Right forelimb (tissue), 1 donor: Measurements from ENCODE around the gene RRBP1.
"Not testable (repeated sequence)": the region's sequence is repeated elsewhere in the genome, so short reads cannot be mapped to it uniquely, and the experiment has no call there.

Experiments
- DNase-seq: peaks from one replicate; pipeline ENCODE4 v3.0.0-alpha.2; 2018

Gene RRBP1

DNA sequence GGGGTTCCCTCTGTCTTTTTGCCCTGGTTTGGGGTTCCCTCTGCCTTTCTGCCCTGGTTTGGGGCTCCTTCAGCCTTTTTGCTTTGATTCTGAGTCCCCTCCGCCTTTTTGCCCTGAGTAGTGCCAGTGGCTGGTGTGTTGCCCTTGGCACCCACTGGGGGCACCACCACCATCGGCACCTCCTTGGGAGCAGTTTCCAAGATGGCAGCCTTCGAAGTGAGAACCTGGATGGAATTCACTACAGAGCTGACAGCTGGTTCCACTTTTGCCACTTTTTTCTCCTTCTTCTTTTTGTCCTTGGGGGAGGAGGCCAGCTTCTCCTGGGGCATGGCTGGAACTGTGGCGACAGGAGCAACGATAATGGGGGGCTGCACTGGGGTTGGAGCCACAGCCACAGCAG, 22.2 kb downstream of the RRBP1 start:
- DNase-seq: no peak

DNA sequence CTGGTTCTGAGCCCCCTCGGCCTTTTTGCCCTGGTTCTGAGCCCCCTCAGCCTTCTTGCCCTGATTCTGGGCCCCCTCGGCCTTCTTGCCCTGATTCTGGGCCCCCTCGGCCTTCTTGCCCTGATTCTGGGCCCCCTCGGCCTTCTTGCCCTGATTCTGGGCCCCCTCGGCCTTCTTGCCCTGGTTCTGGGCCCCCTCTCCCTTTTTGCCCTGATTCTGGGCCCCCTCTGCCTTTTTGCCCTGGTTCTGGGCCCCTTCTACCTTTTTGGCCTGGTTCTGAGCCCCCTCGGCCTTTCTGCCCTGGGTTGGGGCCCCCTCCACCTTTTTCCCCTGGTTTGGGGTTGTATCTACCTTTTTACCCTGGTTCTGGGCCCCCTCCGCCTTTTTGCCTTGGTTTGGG, 22.7 kb downstream of the RRBP1 start:
- not testable (repeated sequence) for DNase-seq

DNA sequence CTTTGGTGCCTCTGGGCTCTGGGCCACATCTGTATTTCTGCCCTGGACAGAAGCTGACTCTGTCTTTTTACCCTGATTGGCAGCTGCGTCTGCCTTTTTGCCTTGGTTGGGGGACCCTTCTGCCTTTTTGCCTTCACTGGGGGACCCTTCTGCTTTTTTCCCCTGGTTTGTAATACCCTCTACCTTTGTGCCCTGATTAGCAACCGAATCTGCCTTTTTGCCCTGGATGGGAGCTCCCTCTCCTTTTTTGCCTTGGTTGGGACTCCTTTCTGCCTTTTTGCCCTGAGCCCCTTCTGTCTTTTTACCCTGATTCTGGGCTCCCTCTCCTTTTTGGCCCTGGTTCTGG, 23.4 kb downstream of the RRBP1 start:
- no peak for DNase-seq

DNA sequence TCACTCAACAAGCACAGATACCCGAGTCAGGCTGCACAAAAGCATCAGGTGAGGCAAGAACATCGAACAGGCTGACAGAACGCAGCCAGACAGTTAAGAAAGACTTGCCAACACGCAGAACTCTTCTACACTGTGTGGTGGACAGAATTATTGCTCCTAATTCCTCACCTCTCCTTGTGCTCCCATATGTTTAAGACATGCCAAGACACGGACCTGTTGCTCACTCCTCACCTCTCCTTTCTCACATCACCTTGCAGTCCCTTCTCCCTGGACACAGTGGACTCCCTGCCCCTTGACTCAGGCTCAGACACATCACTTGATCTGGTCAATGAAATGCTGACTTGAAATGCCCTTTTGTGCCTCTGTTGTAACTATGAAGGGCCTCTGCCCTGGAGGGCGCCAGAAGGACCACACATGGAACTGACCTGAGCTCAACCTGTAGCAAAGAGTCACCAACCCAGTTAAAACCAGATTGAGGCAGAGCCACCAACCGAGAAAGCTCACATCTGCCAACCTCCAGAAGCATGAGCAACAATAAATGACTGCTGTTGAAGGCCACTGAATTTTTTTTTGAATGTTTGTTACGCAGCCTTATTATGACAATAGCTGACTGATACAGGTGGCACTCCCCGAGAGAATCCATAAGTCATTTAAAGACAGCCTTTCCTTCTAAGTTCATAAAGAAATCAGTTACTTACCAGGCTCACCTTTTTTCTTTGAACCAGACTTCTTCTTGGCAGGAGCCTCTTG, 24.0 kb downstream of the RRBP1 start:
- no peak for DNase-seq

DNA sequence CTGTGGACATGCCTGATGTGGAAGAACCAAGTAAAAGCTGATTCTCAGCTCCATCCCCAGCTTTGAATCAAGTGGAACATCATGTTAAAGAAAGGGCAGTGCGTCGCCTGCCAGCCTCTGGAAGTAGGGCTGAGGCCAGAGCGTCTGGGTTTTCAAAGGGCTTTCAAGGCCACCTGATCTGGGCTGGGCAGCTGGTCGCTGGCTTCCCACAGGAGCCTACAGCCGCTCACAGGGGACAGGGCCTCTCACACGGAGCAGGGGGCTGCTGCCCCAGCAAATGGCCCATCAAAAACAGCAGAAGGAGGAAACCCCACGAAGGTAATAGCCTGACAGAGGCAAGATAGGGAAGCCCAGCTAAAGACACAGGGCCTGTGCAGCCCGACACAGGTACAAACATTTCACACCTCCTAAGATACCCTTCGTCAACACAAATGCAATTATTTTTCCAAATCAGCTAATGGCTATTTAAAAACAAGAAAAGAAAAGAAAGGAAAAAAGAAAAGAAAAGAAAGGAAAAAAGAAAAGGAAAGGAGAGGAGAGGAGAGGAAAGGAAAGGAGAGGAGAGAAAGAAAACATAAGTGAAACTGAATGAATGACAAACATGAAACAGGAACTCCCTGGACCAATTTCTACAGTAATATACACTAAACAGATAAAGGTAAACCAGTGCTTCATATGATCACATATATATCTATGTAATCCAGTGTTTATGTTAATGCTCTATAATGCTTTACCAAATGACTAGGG, 24.8 kb downstream of the RRBP1 start:
- DNase-seq: no peak

DNA sequence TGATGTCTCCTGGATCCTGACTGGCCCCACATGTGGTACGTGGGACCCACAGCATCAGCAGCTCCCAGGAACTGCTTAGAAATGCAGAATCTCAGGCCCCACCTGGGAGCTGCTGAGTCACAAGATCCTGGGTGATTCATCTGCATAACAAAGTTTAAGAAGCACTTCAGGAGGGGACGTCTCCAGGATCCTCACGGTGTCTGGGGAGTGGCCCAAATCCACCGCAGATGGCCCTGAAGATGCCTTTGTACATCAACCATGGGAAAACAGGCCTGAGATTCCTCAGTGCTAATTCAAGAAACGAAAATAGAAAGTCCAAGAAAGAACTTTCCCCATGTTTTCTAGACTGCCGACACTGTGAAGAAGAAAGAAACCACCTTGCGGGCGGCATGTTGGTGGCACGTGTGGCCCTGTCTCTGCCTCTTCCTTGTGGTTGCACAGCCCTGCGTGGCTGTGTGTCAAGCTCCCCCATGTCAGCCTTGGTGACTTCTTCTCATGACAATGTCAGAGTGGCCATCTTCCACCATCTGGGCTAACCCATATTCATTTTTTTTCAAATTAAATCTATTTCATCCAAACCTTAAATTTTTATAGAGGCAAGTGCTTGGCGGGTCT, 26.1 kb downstream of the RRBP1 start:
- DNase-seq: no peak

DNA sequence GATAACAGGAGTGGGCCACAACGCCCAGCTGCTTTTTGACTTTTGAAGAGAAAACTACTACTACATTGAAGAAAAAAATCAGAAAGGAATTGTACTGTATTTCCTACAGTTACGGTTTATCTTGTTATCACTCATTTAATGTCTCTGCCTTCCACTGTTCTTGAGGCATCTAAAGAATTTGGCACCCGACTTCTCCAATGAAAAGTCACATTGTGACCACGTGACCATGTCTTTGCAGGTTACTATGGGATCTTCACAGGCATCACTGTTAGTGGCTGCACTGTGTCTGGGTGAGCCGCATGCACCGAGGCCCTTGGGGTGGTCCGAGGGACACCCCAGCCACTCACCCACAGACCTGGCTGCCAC, 26.8 kb downstream of the RRBP1 start:
- no peak for DNase-seq

DNA sequence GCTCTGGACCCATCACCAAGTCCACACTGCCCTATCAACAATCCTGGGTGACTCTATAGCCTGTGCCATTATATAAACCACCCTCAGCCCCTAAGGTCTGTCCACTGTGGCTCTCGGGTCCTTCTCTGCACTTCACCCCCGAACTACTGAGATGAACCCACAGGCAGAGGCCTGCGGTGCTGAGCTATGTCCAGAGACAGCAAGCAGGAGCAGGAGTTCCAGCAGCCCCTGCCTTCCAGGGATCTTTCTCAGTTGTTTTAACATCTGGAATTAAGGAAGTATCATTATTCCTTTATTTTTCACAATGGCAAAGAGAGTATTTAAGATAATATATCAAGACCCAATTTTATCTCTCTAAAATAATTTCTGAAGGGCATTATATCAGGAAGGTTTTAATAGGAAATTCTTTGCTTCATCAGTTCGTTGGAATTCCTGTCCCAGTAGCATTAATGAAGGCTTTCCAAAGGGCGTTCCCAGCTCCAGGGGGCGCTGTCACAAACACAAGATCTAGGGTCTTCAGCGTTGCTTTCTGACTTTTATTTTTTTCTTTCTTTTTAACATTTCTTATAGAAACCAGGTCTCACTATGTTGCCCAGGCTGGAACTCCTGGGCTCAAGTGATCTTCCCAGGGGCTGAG, 27.3 kb downstream of the RRBP1 start:
- no peak for DNase-seq

DNA sequence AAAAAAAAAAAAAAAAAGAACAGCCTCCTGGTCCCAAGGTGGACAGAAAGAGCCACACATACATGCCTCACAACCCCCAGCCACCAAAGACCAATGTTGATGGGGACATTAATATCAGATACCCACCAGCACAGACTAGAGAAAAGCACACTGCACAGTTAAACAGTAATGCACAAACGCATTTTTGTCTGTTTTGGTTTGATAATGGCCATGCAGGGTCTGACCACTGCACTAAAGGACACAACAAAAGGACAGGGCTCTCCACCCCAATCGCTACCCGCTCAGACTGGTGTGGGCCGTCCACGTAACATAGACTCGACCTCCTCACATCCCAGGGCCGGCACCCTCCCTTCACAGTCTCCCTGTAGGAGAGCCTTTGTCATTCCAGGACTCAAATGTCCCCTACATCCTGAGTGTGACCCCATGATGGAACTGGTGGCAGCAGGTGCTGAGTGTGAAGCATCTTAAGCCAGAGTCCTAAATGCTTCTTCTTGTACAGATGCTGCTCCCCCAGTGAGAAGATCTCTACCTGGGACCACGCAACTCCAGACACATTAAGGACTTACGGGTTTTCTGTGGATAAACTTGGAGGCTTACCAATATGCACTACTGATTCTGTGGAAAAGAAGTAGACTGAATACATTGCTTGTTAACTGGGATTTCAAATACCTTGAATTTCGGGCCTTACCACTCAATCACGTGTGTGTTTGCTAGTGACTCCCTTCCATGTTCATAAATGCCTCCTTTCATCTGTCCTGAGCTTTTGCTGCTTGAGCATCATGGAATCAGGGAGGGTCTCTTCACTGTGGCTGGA, 28.0 kb downstream of the RRBP1 start:
- no peak for DNase-seq

DNA sequence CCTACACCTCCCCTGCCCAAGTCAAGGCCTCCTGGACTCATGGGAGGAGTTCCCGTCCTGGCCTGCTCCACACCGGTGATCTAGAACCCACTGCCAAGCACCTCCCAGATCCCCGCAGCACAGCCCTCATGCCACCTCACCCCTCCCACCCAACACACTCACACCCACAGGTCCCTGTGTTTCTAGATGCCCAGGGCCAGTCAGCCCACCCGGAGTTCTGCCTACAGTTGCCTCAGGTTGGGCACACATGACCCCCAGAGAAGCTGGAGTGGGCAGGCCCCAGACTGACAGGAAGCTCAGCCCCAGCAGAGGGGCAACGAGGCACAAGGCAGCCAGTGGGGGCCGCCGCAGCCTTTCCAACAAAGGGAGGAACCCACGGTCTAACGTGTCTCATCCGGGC, 29.6 kb downstream of the RRBP1 start:
- DNase-seq: no peak

DNA sequence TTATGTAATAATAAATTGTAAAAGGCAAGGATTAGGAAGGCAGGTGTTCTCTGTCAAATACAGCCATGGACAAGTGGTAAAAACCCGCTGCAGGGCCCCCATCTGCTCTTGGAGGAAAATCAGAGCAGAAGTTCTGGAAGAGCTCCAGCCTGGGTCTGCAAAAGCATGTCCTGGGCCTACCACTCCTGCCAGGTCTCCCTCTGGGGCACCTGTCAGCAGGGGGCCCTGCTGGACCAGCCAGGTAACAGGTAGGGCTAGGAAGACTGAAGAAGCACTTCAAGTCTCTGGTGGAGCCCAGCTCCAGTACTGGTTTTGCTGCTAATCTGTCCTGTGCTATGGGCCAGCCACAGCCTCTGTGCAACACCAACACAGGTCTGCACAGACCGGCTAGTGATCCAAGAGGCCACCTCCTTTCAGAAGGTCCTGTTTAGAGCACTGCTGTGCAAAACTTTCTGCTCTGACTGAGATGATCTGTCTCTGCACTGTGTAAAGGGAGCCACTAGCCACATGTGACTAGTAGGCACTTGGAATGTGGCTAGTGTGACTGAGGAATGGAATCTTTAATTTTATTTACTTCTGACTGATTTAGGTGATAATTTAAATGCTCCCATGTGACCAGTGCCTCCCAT, 30.2 kb downstream of the RRBP1 start:
- no peak for DNase-seq

DNA sequence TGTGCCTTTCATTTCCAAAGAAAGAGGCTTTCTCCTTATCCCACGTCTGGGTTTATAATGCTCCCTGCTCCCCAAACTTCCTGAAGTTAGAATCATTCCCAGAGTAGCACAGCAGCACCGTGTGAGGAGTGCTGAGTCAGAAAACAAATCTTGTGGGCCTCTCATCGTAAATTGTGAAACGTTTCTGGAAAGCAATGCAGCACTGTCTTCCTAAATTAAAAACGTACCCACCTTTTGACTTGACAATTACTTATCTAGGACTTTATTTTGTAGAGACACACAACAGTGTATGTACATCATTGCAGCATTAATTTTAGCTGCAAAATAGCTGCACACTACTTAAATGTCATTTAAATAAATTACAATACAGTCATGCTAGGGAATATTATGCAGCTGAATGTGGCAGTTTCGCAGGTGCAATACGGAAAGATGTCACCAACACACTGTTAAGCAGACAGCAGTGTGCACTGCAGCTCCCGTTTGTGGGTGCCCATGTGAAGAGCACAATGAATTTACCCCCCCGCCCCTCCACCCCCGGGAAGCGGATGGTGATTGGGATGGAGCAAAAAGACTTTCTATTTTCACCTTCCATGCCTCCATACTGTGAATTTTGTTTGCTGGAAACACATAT, 30.8 kb downstream of the RRBP1 start:
- no peak for DNase-seq

DNA sequence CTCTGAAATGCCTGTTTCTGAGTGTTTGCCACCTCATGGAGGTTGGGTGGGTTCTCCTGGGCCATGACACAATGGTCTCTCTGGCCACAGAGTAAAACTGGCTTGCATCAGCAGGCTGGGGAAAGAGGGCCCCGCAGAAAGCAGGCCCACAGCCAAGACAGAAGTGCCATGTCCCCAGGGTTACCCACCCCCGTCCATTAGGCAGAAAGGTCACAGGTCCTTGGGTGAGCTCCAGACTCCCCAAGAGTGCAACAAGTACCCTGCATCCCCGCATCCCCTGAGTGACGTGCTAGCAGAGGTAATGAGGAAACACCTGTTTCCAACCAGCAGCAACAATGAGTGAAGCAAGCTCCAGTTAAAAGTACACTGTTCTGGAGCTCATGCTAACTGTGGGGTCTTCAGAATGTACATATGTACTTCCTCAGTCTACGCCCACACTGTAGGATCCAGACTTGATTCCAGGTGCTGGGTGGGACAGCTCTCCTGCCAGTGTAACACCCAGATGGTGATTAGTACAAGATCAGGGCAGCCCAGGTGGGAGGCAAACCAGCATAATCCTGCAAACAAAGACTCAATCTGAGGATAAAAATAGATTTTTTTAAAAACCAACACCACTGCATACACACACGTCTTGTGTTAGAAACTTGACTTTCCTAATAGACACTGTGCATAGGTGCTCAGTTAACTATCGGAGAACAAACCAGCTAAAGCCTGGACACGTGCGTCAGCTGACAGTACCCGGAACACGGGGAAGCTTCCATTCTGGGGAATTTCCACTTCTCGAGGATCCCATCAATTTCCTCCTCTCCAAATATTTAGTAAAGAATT, 31.5 kb downstream of the RRBP1 start:
- no peak for DNase-seq

DNA sequence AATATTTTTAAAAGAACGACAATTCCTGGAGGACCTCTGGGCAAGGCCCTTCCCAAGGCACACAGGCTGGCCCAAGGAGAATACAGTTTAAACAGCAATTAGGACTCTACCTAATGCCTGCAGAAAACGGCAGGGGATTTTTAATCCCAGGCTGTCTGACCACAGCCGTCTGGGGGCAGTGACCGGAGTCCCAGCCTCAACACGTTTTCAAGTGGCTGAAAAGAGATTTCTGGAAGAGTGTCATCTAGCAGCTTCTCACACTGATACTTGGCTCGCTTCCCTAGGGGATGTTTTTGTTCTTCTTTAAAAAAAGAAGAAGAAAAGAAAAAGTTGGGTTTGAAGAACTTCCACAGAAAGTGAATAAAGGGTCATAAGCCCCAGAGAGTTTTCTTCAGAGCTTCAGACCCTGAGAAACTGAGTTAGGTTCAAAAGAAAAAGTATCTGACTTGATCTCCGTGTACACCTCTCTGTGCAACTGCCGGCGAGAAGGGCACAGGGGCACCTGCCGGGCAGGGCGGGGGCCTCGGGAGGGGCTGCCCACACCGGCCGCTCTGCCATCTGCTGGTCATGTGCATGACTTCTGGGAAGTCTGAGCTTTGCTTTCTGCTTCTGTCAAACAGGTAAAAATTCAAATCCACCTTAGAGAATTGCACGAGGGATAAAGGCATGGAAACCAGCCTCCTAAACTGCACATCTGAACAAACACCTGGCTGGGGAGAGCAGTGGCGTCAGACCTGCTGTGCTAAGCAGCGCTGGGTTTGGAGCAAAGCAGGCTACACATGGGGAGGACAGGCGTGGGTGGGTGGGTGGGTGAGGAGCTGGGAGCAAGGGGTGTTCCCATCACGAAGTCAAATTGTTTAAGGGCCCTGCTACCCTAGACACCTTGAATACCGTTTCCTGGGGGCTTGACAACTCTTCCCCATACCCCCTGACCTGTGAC, 33.0 kb downstream of the RRBP1 start:
- DNase-seq: no peak

DNA sequence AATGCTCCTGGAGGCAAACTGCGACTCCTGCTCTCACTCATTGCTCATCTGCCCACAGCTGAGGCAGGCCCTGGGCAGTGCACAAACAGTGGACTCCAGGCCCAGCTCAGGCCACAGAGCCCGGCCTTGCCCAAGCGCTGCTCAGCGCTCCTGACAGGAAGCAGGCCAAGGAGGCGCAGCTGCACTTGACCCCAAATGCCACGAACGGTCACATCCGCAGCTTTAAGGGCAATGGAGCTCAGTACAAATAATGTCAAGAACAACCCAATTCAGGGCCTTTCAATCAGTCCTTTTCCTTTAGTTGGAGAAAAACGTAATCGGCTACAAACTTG, 33.8 kb downstream of the RRBP1 start:
- DNase-seq: no peak

DNA sequence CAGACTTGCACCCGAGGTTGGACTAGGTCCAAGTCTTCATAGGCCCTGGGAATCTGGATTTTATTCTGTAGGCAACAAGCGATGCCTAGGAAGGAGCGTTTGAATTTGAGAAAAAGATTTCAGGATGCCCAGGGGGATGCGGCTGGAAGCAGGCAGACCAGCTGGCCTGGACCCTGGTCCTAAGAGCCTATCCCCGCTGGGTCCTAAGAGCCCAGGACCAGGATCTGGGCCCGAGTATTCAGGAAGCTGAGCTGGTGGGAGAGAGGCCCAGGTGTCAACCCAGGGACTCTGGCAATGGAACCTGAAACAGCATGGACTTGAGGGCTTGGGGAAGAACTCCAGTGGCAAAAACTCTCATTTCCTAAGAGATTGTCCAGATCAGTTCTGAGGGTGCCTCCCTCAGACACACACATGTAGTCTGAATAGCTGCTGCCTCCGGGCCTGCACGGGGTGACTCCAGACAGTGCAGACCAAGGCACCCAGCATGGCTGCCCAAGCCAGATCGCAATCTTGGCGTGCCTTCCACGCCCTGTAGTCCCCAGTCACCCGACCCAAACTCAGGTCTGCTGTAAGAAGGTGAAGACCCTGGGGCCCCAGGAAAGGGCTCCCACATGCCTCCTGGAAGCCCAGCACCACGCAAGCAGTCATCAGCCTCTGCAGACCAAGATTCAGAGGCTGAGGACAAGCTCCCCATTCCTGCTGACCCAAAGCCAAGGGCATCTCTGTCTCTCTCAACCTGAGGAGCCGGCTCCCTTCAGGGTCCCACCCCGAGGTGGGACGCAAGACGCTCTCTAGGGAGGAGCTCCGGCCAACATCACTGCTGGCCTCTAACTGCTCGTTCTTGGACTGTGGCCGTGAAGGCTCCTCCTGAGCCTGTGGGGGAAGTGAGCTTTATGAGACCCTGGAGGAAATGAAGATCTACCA, 34.4 kb downstream of the RRBP1 start:
- DNase-seq: no peak

DNA sequence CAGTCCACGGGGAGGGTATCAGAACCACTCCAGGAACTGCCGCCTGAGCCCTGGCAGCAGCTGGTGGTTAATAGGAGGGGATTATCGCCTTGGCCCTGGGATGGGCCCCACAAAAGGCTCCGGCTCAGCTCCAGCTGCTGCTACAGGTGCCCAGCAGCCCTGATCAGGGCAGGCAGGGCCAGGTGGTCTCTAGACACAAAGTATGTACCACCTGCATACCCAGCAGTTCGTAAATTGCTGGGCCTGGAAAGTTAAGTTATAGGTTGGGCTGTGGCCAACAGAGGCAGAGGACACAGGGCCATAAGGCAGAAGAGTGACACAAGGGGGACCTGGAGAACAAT, 35.1 kb downstream of the RRBP1 start:
- DNase-seq: no peak

DNA sequence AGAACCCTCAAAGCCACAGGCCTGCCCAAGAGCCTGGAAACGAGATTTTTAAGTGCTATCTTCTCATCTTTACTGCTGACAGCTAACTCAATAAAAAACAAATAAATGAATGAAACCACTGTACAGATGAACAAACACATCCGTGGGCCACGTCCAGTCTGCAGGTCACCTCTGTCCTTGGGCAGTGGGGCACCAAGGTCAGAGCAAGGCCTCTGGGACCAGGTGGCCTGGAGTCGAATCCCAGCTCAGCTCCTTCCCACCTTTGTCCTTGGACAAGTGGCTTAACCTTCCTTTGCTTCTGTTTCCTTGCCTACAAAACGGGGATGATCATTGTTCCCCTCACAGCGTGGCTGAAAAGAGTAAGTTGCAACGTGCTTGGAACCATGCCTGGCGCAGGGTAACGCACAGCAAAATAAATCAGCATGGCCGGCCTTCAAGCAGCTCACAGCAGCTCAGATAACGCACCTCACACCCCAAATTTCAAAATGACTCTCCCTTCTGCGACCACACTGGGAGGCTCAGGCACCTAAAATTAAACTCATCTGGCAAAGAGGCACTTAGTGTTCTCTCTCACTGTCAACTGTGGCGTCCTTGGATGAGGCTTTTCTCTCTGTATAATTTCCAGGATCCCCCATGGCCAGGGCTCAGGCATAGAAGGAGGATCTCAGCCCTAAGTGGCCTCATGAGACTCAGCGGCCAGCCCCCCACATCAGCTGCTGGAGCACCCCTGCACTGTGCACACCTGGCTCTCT, 35.7 kb downstream of the RRBP1 start:
- no peak for DNase-seq
